GM19193 (cell line): ENCODE measurements around the gene KIF26B.

ENCODE experiments used
- POLR2A ChIP-seq: IDR thresholded peaks from 4 replicates; pipeline ENCODE4 v1.6.1; 2011; ENCODE audit not compliant: insufficient read depth, insufficient read length; ENCODE audit errors: extremely low read depth

The KIF26B gene

DNA sequence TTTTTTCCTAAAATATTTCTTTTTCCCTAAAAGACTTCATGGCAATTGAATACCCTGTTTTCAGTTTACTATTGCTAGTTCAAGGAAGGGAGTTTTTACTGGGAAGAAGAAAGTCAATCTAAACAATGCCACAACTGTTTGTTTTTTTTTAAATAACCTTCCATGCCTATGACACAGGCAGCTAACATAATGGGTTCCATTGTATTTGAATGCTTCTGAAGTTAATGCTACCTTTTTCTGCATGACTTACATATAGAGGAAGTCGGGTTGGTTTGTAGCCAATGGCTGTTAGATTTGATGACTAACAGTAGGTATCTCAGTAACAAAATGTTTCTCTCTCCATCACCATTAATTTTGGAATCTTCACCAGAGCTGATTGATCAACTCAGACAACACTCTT lies 134.0 kb downstream of the KIF26B start:
- no peak for TF ChIP-seq POLR2A

DNA sequence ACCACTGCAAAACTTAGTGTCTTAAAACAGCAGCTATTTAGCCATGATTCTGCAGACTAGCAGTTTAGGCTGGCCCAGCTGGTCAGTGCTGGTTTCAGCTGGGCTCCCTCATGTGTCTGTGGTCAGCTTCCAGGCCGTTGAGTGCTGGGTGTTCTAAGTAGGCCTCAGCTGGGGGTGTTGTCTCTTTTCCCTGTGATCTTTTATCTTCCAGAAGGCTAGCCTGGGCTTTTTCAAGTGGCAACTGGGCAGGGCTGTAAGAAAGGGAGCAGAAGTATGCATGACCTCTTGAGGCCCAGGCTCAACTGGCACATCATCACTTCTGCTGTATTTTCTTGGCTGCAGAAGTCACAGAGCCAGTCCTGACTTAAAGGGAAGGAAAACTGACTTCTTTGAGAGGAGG lies 136.1 kb downstream of the KIF26B start:
- TF ChIP-seq POLR2A = no peak

DNA sequence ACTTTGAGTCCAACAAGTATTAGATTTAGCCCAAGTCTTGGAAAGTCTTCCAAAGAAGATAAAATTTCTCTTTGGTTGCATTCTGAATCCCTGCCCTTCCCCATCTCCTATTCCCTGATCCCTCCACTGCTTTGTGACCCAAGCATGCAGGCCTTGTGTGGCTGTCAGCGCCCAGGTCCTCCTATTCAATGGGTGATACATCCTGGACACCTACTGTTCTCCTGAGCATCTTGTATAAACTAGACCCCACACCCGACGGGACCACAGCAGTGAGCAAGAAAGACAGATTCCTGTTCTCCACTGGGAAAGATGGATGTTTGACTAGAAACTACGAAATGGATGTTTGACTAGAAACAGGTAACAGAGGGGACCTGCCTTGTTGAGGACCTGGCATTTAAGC lies 136.6 kb downstream of the KIF26B start:
- TF ChIP-seq POLR2A = no peak

DNA sequence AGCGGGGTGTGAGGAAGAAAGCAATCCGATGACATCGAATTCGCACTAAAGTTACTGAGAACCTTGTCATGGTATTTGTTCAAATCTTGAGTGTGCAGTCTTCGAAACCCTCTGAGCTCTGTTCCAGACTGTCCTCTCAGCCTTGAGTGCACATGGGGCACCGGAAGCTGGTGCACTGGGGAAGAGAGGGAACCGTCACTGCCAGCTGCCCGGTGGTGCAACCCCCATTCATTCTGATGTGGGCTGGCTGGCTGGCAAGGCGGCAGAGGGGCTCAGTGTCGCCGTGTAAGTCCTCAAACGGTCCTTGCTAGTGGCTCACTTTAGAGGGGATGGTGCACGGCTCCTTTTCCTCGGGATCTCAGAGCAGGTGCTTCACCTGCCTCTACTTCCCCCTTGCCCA lies 137.4 kb downstream of the KIF26B start:
- no peak for TF ChIP-seq POLR2A

DNA sequence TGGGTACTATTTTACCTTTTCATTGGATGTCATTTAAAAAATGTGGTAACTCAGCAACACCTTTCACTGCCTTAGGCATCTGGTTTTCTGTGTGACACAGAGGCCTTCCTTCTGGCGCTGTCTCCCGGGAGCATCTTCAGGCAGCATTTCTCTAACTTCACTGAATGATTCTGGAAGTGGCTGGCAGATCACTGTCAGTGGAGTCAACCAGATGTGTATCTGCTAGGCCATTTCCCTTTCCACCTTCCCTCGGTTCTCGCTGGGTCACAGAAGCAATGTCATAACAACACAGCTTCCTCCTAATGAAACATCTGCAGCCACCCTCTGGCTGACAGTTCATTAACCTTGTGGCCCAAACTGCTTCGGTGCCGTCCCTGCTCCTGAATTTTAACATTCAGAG lies 137.8 kb downstream of the KIF26B start:
- TF ChIP-seq POLR2A = no peak

DNA sequence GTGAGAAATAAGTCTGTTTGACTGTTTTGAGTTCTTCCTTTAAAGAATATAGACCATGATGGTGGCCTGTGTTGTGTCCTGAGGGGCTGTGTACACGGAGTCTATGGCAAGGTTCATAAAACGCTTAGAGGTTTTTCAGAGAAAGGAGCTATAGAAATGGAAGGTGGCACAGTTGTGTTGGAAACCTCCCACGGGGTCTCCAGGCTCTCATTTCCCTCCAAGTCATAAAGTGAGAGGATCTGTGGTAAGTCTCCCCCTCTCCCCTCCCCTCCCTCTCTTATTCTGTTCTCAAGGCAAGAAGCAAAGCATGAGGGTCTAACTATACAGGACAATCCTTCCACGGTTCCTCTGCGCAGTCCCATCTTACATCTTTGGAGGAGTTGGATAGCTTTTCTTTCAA lies 139.2 kb downstream of the KIF26B start:
- TF ChIP-seq POLR2A = no peak

DNA sequence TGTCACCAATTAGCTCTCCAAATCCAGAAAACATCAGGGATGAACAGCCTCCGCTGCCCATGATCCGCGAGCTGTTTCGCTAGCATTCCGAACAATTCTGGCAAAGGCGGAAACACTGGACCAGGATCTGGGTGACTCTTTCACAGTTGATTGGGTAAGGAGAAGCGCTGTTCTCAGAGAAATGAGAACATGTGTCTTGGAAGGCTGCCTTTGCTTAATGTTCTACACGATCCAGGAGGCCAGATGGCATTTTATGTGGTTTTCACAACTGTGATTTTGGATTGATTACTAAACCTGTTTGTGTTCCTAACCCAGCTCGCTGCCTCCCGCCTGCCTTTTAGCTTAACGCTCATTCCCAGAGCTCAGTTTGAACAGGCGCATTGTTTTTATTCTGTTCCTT lies 144.0 kb downstream of the KIF26B start:
- no peak for TF ChIP-seq POLR2A

DNA sequence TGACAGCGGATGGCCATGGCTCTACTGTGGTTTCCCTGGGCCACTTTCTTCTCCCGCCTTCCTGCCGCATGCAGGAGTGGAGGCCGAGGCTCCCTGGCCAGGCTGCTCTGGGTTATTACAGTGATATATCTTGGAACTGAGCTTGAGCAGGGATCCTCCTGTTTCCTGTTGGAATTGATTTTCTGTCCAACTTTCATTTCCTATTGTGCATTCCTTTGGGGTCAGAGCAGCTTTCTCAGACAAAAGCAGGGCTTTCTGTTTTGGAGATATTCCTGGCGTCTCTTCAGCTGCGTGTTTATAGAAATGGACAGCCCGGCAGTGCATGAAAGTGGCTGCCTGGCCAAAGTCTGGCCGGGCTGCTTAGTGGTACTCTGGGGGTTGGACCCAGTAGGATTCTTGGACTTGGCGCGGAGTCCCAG lies 146.4 kb downstream of the KIF26B start:
- TF ChIP-seq POLR2A = no peak

DNA sequence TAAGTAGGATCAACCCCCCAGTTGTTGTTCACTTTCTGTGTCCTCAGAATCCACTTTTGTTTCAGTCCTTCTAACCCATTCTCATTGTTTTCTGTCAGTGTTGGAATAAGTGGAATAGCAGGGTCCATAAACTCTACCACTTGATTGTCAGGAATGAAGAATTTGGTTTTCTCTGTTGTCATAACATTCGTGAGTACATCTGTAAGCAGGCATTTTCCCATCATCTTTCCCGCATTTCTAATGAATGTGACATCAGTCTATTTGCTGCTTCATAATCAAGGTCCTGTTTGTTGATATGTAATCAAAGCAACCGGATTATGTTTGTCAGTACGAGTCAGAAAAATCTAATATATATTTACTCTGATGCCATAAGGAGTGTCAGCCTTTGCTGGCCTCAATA lies 147.1 kb downstream of the KIF26B start:
- no peak for TF ChIP-seq POLR2A

DNA sequence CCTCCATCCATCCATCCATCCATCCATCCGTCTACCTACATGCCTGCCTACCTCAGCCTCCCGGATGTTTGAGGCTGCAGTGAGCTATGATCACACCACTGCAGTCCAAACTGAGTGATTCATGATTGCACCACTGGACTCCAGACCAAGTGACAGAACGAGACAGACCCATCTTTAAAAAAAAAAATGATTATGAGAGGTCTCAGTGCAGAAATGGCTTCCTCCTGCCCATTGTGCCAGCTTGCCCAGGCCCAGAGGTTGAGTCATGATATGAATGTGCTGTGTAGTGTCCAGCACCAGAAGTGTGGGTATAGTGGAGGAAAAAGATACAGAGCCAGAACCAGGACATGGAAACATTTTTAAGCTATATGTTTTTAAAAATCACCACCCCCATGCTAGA lies 149.9 kb downstream of the KIF26B start:
- TF ChIP-seq POLR2A = no peak

DNA sequence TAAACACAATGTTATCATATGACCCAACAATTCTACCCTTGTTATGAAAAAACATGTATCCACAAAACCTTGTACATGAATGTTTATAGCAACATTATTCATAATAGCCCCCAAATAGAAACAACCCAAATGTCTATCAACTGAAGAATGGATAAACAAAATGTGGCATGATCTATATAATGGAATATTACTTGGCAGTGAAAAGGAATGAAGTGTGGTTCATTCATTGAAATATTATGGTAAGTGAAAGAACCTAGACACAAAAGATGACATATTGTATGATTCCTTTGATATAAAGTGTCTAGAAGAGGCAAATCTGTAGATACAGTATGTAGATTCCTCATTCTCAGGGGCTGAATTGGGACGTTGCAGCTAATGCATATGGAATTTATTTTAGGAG lies 151.2 kb downstream of the KIF26B start:
- TF ChIP-seq POLR2A = no peak

DNA sequence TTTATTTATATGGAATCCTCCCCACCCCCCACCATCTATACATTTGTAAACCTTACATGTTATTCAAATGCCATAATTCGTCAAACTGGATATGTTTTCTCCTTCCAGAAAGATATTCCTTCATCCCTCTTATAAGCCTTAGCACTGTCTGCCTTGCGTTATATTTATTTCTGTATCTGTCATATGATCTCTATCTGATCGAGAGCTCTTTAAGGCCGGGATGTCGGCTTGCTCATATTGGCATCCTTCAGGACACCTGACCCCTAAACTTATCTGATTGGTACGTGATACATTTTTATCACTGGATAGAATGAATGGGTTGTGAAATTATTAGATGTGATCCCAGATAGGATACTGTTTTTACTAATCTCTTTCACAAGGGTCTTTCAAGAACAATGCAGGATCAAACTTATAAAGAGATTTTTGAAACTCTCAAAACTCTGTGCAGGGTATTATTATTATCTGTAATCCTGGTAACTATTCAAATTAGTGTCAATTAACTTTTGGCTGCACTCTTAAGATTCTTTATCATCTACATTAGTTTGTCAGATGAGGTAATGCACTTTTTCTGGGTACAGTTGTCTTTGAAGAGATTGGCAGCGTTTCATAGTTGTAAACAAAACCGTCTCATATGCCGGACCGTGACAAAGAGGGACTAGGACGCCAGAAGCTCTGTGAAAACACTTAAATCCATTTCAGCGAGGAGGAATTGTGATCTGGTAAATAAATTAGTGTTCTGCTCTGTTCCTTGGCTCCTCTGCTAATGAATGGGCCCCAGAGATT lies 152.0 kb downstream of the KIF26B start:
- TF ChIP-seq POLR2A = no peak

DNA sequence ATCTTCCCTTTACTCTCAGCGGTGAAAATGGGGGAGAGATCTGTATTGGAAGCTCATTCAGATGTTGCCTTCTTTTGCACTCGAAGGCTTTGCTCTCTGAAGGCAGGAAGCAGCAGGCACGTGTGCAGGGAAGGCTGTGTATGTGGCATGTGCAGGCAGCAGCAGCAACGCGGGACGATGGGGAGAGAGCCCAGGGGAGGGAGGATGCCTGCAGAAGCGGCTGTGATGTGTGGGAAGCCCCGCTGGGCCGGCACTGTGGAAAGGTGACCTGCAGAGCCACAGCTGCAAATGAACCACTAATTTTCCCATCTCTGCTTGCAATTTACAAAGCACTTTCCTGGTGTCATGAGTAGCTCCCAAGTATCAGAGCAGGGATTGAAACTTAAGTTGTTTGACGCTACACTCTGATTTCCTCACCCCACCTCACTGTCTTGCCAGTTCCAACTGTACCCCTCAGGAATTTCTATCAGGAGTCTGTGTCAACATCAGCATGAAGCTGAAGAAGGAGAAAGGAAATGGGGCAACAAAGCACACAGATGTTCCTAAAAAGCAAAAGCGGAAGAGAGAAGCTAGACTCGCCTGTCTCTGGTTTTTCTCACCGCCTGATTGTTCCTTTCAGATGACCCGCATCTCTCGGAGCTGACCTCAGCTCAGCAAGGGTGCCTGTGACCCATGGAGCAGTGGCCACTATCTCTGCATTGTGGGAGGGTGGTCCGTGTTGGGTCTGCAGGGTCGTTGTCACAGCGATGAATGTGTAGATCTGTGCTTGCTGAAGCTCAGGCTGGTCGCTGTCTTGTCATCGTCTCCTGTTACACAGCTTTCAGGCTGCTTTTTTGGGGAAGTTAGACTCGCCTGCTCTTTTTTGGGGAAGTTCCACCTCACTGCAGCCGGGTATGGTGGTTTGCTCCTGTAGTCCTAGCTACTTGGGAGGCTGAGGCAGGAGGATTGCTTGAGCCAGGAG lies 156.1 kb downstream of the KIF26B start:
- TF ChIP-seq POLR2A = no peak

DNA sequence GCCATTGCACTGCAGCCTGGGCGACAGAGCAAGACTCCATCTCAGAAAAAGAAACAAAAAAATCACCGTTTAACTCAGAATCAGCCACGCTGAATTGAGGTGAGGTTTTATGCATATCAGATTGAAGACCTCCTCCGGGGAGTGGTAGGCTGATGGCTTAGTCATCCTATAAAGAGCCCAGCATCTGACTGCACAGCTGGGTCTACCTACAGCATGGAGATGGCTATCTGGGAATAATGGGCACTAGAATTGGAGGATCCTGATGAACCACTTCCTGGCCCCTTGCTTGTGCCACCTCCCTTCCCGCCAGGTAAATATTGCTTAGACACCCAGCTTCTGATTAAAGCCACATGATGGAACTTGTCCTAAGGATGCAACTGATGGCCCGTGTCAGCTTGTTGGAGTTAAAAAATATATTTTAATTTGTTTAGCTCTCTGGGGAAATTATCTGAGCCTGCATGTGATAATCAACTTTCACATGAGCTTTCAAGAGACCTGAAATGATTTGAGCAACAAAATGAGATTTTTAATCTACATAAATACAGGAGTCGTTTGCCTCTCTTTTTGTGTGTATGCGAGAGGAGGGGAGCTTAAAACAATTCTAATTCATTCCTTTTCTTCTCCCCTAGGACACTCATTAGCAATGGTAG lies 157.2 kb downstream of the KIF26B start:
- TF ChIP-seq POLR2A = no peak

DNA sequence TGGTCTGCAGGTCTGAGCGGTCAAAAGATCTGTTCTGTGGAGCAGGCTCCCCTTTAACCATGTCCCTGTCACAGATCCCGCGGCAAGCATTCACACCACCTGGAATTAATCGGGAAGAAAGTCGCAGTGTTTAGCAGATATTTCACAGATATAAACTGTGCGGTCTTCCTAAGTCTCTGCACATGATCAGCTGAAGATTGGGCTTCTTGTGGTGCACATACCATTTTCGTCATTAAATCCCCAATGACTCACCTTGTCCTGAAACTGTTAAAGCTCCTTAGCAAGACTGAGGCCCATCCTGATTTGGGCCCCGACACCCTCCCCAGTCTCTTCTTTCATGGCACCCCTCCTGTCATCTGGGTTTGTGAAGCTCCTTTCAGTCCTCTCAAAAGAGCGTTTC lies 158.8 kb downstream of the KIF26B start:
- TF ChIP-seq POLR2A = no peak

DNA sequence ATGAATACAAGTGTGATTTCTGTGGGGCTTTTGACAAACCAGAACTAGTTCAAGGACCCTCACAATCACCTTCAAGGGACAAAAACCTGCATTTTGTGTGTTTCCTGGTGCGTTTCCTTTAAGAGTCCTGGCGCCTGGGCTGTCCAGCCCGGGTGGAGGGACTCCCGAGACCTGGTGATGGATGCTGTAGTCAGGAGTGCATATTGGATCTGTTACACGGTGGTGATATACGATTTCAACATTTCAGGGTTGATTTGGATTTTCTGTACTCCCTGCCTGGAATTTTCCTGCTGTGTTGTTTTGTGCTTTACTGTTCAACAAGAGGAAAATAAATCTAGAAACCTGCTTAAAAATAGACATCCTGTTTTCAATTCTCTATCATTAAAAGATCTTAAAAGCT lies 162.0 kb downstream of the KIF26B start:
- TF ChIP-seq POLR2A = no peak

DNA sequence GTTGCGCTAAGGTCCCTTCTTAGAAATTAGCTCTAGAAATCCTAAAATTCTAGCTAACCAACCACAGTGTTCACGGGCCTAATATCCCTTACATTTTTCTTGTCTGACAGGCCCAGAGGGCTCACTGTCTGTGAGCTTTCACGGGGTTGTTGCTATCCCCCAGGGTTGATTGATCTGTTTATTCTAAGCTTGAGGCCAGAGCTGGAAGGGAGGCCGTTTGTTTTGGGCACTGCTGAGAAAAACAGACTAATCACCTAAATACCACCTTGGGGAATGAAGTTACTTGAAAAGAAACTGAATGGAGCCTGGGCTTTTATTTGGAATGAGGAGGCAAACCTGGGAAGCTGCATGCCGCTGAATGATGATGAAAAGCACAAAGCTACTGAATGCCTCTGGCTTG lies 162.4 kb downstream of the KIF26B start:
- TF ChIP-seq POLR2A = no peak
